SK-N-SH (cell line): ENCODE measurements around the gene MAD1L1.

ENCODE experiments used
- CTCF ChIP-seq: fragments of 200-600 bp; sonication (generic); IDR thresholded peaks from 2 replicates; pipeline ENCODE4 v1.6.1; 2017; ENCODE audit warnings: antibody characterized with exemption, mild to moderate bottlenecking, moderate library complexity
- FOSL2 ChIP-seq: IDR thresholded peaks from 2 replicates; pipeline ENCODE4 v1.4.0; 2012; ENCODE audit warnings: low read depth, mild to moderate bottlenecking, moderate library complexity, borderline replicate concordance
- MAX ChIP-seq: IDR thresholded peaks from 2 replicates; pipeline ENCODE4 v1.4.0; 2012; ENCODE audit warnings: low read depth
- NRF1 ChIP-seq: IDR thresholded peaks from 2 replicates; pipeline ENCODE4 v1.6.1; 2012; ENCODE audit warnings: low read depth, mild to moderate bottlenecking, low read length
- POLR2AphosphoS5 ChIP-seq: IDR thresholded peaks from 2 replicates; pipeline ENCODE4 v1.6.1; 2012; ENCODE audit warnings: low read depth, low read length
- RAD21 ChIP-seq: IDR thresholded peaks from 2 replicates; pipeline ENCODE4 v1.6.1; 2012; ENCODE audit warnings: mild to moderate bottlenecking, low read length
- REST ChIP-seq: IDR thresholded peaks from 2 replicates; pipeline ENCODE4 v1.6.1; 2012; ENCODE audit warnings: mild to moderate bottlenecking, low read depth, low read length, moderate library complexity
- RFX5 ChIP-seq: IDR thresholded peaks from 2 replicates; pipeline ENCODE4 v1.6.1; 2012; ENCODE audit warnings: mild to moderate bottlenecking, improper control_type of control experiment, low read length
- RXRA ChIP-seq: IDR thresholded peaks from 2 replicates; pipeline ENCODE4 v1.4.0; 2012; ENCODE audit warnings: low read depth, mild to moderate bottlenecking, borderline replicate concordance
- ZBTB33 ChIP-seq: IDR thresholded peaks from 2 replicates; pipeline ENCODE4 v1.4.0; 2012; ENCODE audit warnings: low read depth, borderline replicate concordance

GRCh38 chr7:1806354-1806753 is 426.4 kb downstream of the MAD1L1 start:
- TF ChIP-seq RAD21 = no peak
- no peak for TF ChIP-seq REST
- TF ChIP-seq RXRA = no peak
- no peak for TF ChIP-seq CTCF
- no peak for TF ChIP-seq POLR2AphosphoS5
- TF ChIP-seq MAX = no peak
- TF ChIP-seq FOSL2 = no peak
- TF ChIP-seq ZBTB33 = no peak
- no peak for TF ChIP-seq NRF1
- TF ChIP-seq RFX5 = no peak
